Measurements from ENCODE around the gene MAST1.
A peak's percentile ranks its signal among the peaks of the same experiment; 100 is the strongest.
"Not testable (repeated sequence)": the region's sequence is repeated elsewhere in the genome, so short reads cannot be mapped to it uniquely, and the experiment has no call there.

Gene MAST1

GRCh38 chr19:12817810-12818209 lies 20.5 kb upstream of the MAST1 start:
- ATAC-seq; H3K27ac Mint-ChIP-seq; H3K4me3 Mint-ChIP-seq; H3K36me3 Mint-ChIP-seq (ENCODE audit: low read depth); H3K4me1 Mint-ChIP-seq; H3K27me3 Mint-ChIP-seq; DNase-seq; H3K9me3 Mint-ChIP-seq: not testable (repeated sequence)

- Mint-ChIP-seq H3K4me3 (no peak overlapping the region), H3K27me3 (peaks cover 17% of the 10 kb centered on the region), H3K9me3 (peaks cover 4% of the 10 kb centered on the region), H3K4me1 (peaks cover 6% of the 10 kb centered on the region), H3K36me3 (ENCODE audit: low read depth) (no peaks in the 10 kb centered on the region), H3K27ac (no peak overlapping the region)
- ATAC-seq (no peak), DNase-seq (no peak)
Measured at GRCh38 chr19:12821761-12822160, 16.6 kb upstream of the MAST1 start.

GRCh38 chr19:12825254-12826131 lies 12.8 kb upstream of the MAST1 start:
- DNase-seq (peak; percentile 56), ATAC-seq (peak; percentile 33)
- no peak overlapping the region for H3K4me3 Mint-ChIP-seq
- H3K36me3 Mint-ChIP-seq (ENCODE audit: low read depth), result no peaks in the 10 kb centered on the region
- no peak overlapping the region for H3K27ac Mint-ChIP-seq
- peaks cover 4% of the 10 kb centered on the region for H3K9me3 Mint-ChIP-seq
- H3K27me3 Mint-ChIP-seq, result peaks cover 47% of the 10 kb centered on the region
- H3K4me1 Mint-ChIP-seq, result peaks cover 6% of the 10 kb centered on the region

GRCh38 chr19:12828494-12828893 lies 9.8 kb upstream of the MAST1 start:
- peak; percentile 58 for DNase-seq
- H3K27ac Mint-ChIP-seq, result no peak overlapping the region
- peaks cover 16% of the 10 kb centered on the region for H3K4me1 Mint-ChIP-seq
- no peak overlapping the region for H3K4me3 Mint-ChIP-seq
- H3K36me3 Mint-ChIP-seq (ENCODE audit: low read depth), result no peaks in the 10 kb centered on the region
- ATAC-seq, result no peak
- no peaks in the 10 kb centered on the region for H3K9me3 Mint-ChIP-seq
- peaks cover 73% of the 10 kb centered on the region for H3K27me3 Mint-ChIP-seq

GRCh38 chr19:12833418-12833737 lies 4.9 kb upstream of the MAST1 start:
- H3K4me3 Mint-ChIP-seq, result no peak overlapping the region
- H3K27ac Mint-ChIP-seq, result no peak overlapping the region
- peaks cover 20% of the 10 kb centered on the region for H3K4me1 Mint-ChIP-seq
- H3K27me3 Mint-ChIP-seq, result peaks cover 80% of the 10 kb centered on the region
- no peaks in the 10 kb centered on the region for H3K36me3 Mint-ChIP-seq (ENCODE audit: low read depth)
- ATAC-seq (no peak), DNase-seq (no peak)
- no peaks in the 10 kb centered on the region for H3K9me3 Mint-ChIP-seq

GRCh38 chr19:12833738-12834565 lies 4.4 kb upstream of the MAST1 start:
- H3K27me3 Mint-ChIP-seq, result peaks cover 76% of the 10 kb centered on the region
- no peak overlapping the region for H3K27ac Mint-ChIP-seq
- H3K4me3 Mint-ChIP-seq, result peak overlapping the region; percentile 59
- no peaks in the 10 kb centered on the region for H3K36me3 Mint-ChIP-seq (ENCODE audit: low read depth)
- no peaks in the 10 kb centered on the region for H3K9me3 Mint-ChIP-seq
- DNase-seq (peak; percentile 46), ATAC-seq (peak; percentile 7)
- H3K4me1 Mint-ChIP-seq, result peaks cover 23% of the 10 kb centered on the region

- Mint-ChIP-seq H3K27me3 (peaks cover 78% of the 10 kb centered on the region), H3K27ac (no peak within 1 kb of the TSS), H3K4me1 (peaks cover 28% of the 10 kb centered on the region), H3K4me3 (peak within 1 kb of the TSS; percentile 59), H3K9me3 (no peaks in the 10 kb centered on the region), H3K36me3 (ENCODE audit: low read depth) (no peaks in the 10 kb centered on the region)
- ATAC-seq (no peak), DNase-seq (peak; percentile 14)
Measured at GRCh38 chr19:12834566-12834943, 3.8 kb upstream of the MAST1 start, which contains the start of gene RTBDN. Gene RTBDN, minus strand, starts transcription at chr19:12834579. Its CDS starts 4,600 bp downstream, at chr19:12829979.

GRCh38 chr19:12834976-12835757 lies 3.1 kb upstream of the MAST1 start:
- DNase-seq (peak; percentile 39), ATAC-seq (no peak)
- Mint-ChIP-seq H3K36me3 (ENCODE audit: low read depth) (no peaks in the 10 kb centered on the region), H3K27me3 (peaks cover 78% of the 10 kb centered on the region), H3K4me1 (peaks cover 28% of the 10 kb centered on the region), H3K27ac (no peak overlapping the region), H3K4me3 (peak overlapping the region; percentile 59), H3K9me3 (no peaks in the 10 kb centered on the region)

GRCh38 chr19:12836529-12836863 lies 1.8 kb upstream of the MAST1 start:
- Mint-ChIP-seq H3K36me3 (ENCODE audit: low read depth) (no peaks in the 10 kb centered on the region), H3K27ac (no peak overlapping the region), H3K4me1 (peaks cover 38% of the 10 kb centered on the region), H3K4me3 (no peak overlapping the region), H3K9me3 (no peaks in the 10 kb centered on the region), H3K27me3 (peaks cover 79% of the 10 kb centered on the region)
- ATAC-seq, result no peak
- no peak for DNase-seq

GRCh38 chr19:12837225-12837624 lies 1.1 kb upstream of the MAST1 start:
- H3K9me3 Mint-ChIP-seq, result no peaks in the 10 kb centered on the region
- H3K4me3 Mint-ChIP-seq, result no peak overlapping the region
- H3K36me3 Mint-ChIP-seq (ENCODE audit: low read depth), result no peaks in the 10 kb centered on the region
- peaks cover 40% of the 10 kb centered on the region for H3K4me1 Mint-ChIP-seq
- peak; percentile 45 for ATAC-seq
- H3K27ac Mint-ChIP-seq, result no peak overlapping the region
- DNase-seq, result no peak
- H3K27me3 Mint-ChIP-seq, result peaks cover 78% of the 10 kb centered on the region

- peaks cover 79% of the 10 kb centered on the region for H3K27me3 Mint-ChIP-seq
- H3K4me1 Mint-ChIP-seq, result peaks cover 30% of the 10 kb centered on the region
- ATAC-seq (no peak), DNase-seq (peak; percentile 13)
- no peaks in the 10 kb centered on the region for H3K9me3 Mint-ChIP-seq
- no peak overlapping the region for H3K27ac Mint-ChIP-seq
- H3K36me3 Mint-ChIP-seq (ENCODE audit: low read depth), result no peaks in the 10 kb centered on the region
- peak overlapping the region; percentile 70 for H3K4me3 Mint-ChIP-seq
Measured at GRCh38 chr19:12838886-12839756, 806 bp downstream of the MAST1 start.

- DNase-seq (peak; percentile 71), ATAC-seq (no peak)
- no peaks in the 10 kb centered on the region for H3K9me3 Mint-ChIP-seq
- no peaks in the 10 kb centered on the region for H3K36me3 Mint-ChIP-seq (ENCODE audit: low read depth)
- no peak overlapping the region for H3K27ac Mint-ChIP-seq
- H3K4me1 Mint-ChIP-seq, result peaks cover 26% of the 10 kb centered on the region
- peaks cover 76% of the 10 kb centered on the region for H3K27me3 Mint-ChIP-seq
- H3K4me3 Mint-ChIP-seq, result no peak overlapping the region
Measured at GRCh38 chr19:12840091-12841079, 2.1 kb downstream of the MAST1 start.

GRCh38 chr19:12841094-12841493 lies 2.8 kb downstream of the MAST1 start:
- DNase-seq, result no peak
- Mint-ChIP-seq H3K9me3 (no peaks in the 10 kb centered on the region), H3K27me3 (peaks cover 72% of the 10 kb centered on the region), H3K36me3 (ENCODE audit: low read depth) (no peaks in the 10 kb centered on the region), H3K4me3 (no peak overlapping the region), H3K4me1 (peaks cover 26% of the 10 kb centered on the region), H3K27ac (no peak overlapping the region)
- no peak for ATAC-seq
